Loucy (cell line): Measurements from ENCODE around the gene SCRT2.

Experiments
- H2AFZ ChIP-seq: fragments of 200-600 bp; sonication (generic); 2 replicates; pipeline ENCODE4 v1.6.0; 2016; ENCODE audit warnings: antibody characterized with exemption, mild to moderate bottlenecking, low read length, moderate library complexity
- H3F3A ChIP-seq: fragments of 200-600 bp; 2 replicates; pipeline ENCODE4 v1.6.0; 2016; ENCODE audit warnings: antibody characterized with exemption, low read depth, mild to moderate bottlenecking
- H3K27me3 ChIP-seq: fragments of 200-600 bp; sonication (generic); 2 replicates; pipeline ENCODE4 v1.6.1; 2014; ENCODE audit warnings: low read length, mild to moderate bottlenecking; ENCODE audit not compliant: insufficient read depth, poor library complexity, severe bottlenecking
- H3K36me3 ChIP-seq: fragments of 200-600 bp; sonication (generic); 2 replicates; pipeline ENCODE4 v1.6.1; 2016; ENCODE audit warnings: low read length; ENCODE audit not compliant: insufficient read depth
- H3K4me1 ChIP-seq: fragments of 200-600 bp; sonication (generic); 2 replicates; pipeline ENCODE4 v1.5.1; 2014; ENCODE audit warnings: low read length, mild to moderate bottlenecking; ENCODE audit not compliant: insufficient read depth, poor library complexity, severe bottlenecking
- H3K4me2 ChIP-seq: fragments of 200-600 bp; sonication (generic); 2 replicates; pipeline ENCODE4 v1.6.0; 2014; ENCODE audit warnings: antibody characterized with exemption, low read length, low read depth, mild to moderate bottlenecking; ENCODE audit not compliant: poor library complexity, severe bottlenecking
- H3K4me3 ChIP-seq: fragments of 200-600 bp; sonication (generic); 2 replicates; pipeline ENCODE4 v1.5.1; 2014; ENCODE audit warnings: low read length, mild to moderate bottlenecking, mixed read lengths; ENCODE audit not compliant: poor library complexity, severe bottlenecking
- H3K79me2 ChIP-seq: fragments of 200-600 bp; sonication (generic); 2 replicates; pipeline ENCODE4 v1.6.1; 2014; ENCODE audit warnings: low read length; ENCODE audit not compliant: insufficient read depth
- H3K9ac ChIP-seq: fragments of 200-600 bp; sonication (generic); 2 replicates; pipeline ENCODE4 v1.6.0; 2014; ENCODE audit warnings: mild to moderate bottlenecking, low read depth, low read length, moderate library complexity; ENCODE audit not compliant: poor library complexity, severe bottlenecking
- H3K9me2 ChIP-seq: fragments of 200-600 bp; sonication (generic); replicated peaks from 2 replicates; pipeline ENCODE4 v1.6.1; 2016; ENCODE audit warnings: low read depth, low read length, mixed read lengths
- H3K9me3 ChIP-seq: fragments of 200-600 bp; sonication (generic); 2 replicates; pipeline ENCODE4 v1.6.1; 2014; ENCODE audit warnings: mild to moderate bottlenecking, antibody characterized with exemption, low read length, low read depth; ENCODE audit not compliant: insufficient read depth
- H4K20me1 ChIP-seq: fragments of 200-600 bp; sonication (generic); 2 replicates; pipeline ENCODE4 v1.6.0; 2014; ENCODE audit warnings: antibody characterized with exemption, low read length, mild to moderate bottlenecking; ENCODE audit not compliant: insufficient read depth, poor library complexity, severe bottlenecking
- CTCF ChIP-seq: fragments of 200-600 bp; sonication (generic); conservative IDR thresholded peaks from 2 replicates; pipeline ENCODE4 v1.5.1; 2014; ENCODE audit warnings: mild to moderate bottlenecking, antibody characterized with exemption, low read length
- EZH2phosphoT487 ChIP-seq: fragments of 200-600 bp; IDR thresholded peaks from 2 replicates; pipeline ENCODE4 v1.6.1; 2018; ENCODE audit warnings: antibody characterized with exemption, mild to moderate bottlenecking, moderate library complexity, borderline replicate concordance

The SCRT2 gene

GRCh38 chr20:622161-622560 lies 53.4 kb downstream of the SCRT2 start:
- H2AFZ ChIP-seq: no peak overlapping the region
- no peaks in the 10 kb centered on the region for H3K9me2 ChIP-seq
- H3K4me3 ChIP-seq: no peak overlapping the region
- H3K27me3 ChIP-seq: no peaks in the 10 kb centered on the region
- no peaks in the 10 kb centered on the region for H3F3A ChIP-seq
- no peak for TF ChIP-seq EZH2phosphoT487
- TF ChIP-seq CTCF: no peak
- no peaks in the 10 kb centered on the region for H3K4me1 ChIP-seq
- H3K9ac ChIP-seq: no peak overlapping the region
- H3K9me3 ChIP-seq: no peaks in the 10 kb centered on the region
- H4K20me1 ChIP-seq: no peaks in the 10 kb centered on the region
- no peaks in the 10 kb centered on the region for H3K79me2 ChIP-seq
- no peaks in the 10 kb centered on the region for H3K36me3 ChIP-seq
- no peak overlapping the region for H3K4me2 ChIP-seq

GRCh38 chr20:621125-621756 lies 54.4 kb downstream of the SCRT2 start:
- H3K9me2 ChIP-seq: no peaks in the 10 kb centered on the region
- no peaks in the 10 kb centered on the region for H3K79me2 ChIP-seq
- H3K9ac ChIP-seq: no peak overlapping the region
- no peak for TF ChIP-seq EZH2phosphoT487
- no peak for TF ChIP-seq CTCF
- no peaks in the 10 kb centered on the region for H3F3A ChIP-seq
- H3K9me3 ChIP-seq: no peaks in the 10 kb centered on the region
- H3K4me3 ChIP-seq: no peak overlapping the region
- H2AFZ ChIP-seq: no peak overlapping the region
- no peaks in the 10 kb centered on the region for H4K20me1 ChIP-seq
- H3K27me3 ChIP-seq: no peaks in the 10 kb centered on the region
- H3K4me2 ChIP-seq: no peak overlapping the region
- no peaks in the 10 kb centered on the region for H3K36me3 ChIP-seq
- no peaks in the 10 kb centered on the region for H3K4me1 ChIP-seq

GRCh38 chr20:620246-620645 lies 55.4 kb downstream of the SCRT2 start:
- Histone ChIP-seq H3K36me3 (no peaks in the 10 kb centered on the region), H4K20me1 (no peaks in the 10 kb centered on the region), H3K9ac (no peak overlapping the region), H3K4me2 (no peak overlapping the region), H3F3A (no peaks in the 10 kb centered on the region), H3K79me2 (no peaks in the 10 kb centered on the region), H2AFZ (no peak overlapping the region), H3K9me2 (no peaks in the 10 kb centered on the region), H3K9me3 (no peaks in the 10 kb centered on the region), H3K27me3 (no peaks in the 10 kb centered on the region), H3K4me1 (no peaks in the 10 kb centered on the region), H3K4me3 (no peak overlapping the region)
- TF ChIP-seq CTCF: no peak
- no peak for TF ChIP-seq EZH2phosphoT487
